ENCODE data around the gene TPRG1. TPM values are rescaled to one million over a fixed set of nuclear protein-coding genes. Genes with fewer than 3 reads are reported as not detected.

The TPRG1 gene
- total and polyA plus RNA-seq, 5 donors: 2.1 to 5.2 (median 5.0) TPM

DNA sequence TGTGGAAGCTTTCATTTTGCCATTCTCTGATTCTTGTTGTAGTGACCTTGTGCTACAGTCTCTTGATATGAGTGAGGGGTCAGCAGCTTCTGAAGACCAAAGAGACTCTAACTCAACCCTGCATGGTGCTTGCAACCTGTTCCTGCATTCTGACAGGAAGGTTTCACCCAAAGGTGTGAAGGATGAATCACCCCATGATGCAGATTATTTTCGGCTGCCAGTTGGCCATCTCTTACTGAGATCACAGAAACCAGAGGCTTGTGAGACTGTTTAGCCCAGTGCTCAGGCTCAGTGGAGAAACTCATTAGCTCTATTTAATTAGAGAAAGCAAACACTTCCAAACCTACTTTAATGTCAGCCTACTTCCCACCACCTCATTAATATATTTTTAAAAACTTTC is 29.2 kb upstream of the TPRG1 start:
- no peak overlapping the region for H3K4me3 ChIP-seq (ENCODE audit: low read length)
- H3K9me3 ChIP-seq (ENCODE audit: control insufficient read depth, low read length): no peaks in the 10 kb centered on the region
- H3K4me1 ChIP-seq (ENCODE audit: control insufficient read depth, insufficient read depth, low read length): no peaks in the 10 kb centered on the region
- no peak overlapping the region for H3K27ac ChIP-seq (ENCODE audit: low read length)
- ATAC-seq: no peak
- H3K27me3 ChIP-seq (ENCODE audit: control insufficient read depth, insufficient read depth): no peaks in the 10 kb centered on the region
- 61% methylated on average over 1 of the region's 1 CpG for WGBS
- DNase-seq: no peak
- intact Hi-C loops (cut with DNase I): loop anchor here in 3 of 4 donors (10.0 kb wide), 4 partner anchors 168 to 1408 kb away; partner anchors contain the start of gene BCL6 (in 1 of the 3)

GRCh38 chr3:189143321-189143720 is 28.4 kb upstream of the TPRG1 start:
- intact Hi-C loops (cut with DNase I): loop anchor here in 3 of 4 donors (10.0 kb wide), 4 partner anchors 169 to 1409 kb away; partner anchors contain the start of gene BCL6 (in 1 of the 3)
- no peak overlapping the region for H3K27ac ChIP-seq (ENCODE audit: low read length)

DNA sequence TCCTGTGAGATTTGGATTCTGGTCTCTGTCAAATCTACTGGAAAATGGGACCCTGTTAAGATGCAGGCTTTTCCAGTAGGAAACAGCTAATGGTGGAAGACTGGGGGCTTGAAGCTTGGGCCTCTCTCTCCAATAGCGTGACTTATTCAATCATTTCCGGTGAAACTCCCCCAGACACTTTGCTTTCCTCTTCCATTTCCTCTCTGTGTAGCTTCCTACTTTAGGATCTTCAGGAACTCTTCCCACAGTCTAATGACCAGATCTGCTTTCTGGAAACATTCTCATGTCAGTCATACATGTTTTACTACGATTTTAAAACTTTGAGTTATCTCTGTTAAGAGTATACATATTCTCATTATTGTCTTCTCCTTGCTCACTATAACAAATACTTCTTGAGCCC is 28.0 kb upstream of the TPRG1 start:
- no peak for ATAC-seq
- no peak for DNase-seq
- intact Hi-C loops (cut with DNase I): loop anchor here in 3 of 4 donors (10.0 kb wide), 4 partner anchors 169 to 1409 kb away; partner anchors contain the start of gene BCL6 (in 1 of the 3)
- 71% methylated on average over 3 of the region's 3 CpGs for WGBS
- Histone ChIP-seq H3K27ac (ENCODE audit: low read length) (no peak overlapping the region), H3K9me3 (ENCODE audit: control insufficient read depth, low read length) (no peaks in the 10 kb centered on the region), H3K4me3 (ENCODE audit: low read length) (no peak overlapping the region), H3K4me1 (ENCODE audit: control insufficient read depth, insufficient read depth, low read length) (no peaks in the 10 kb centered on the region), H3K27me3 (ENCODE audit: control insufficient read depth, insufficient read depth) (no peaks in the 10 kb centered on the region)

More at GRCh38 chr3:189143321-189143720, 28.4 kb upstream of the TPRG1 start:
- Histone ChIP-seq H3K9me3 (ENCODE audit: control insufficient read depth, low read length) (no peaks in the 10 kb centered on the region), H3K4me3 (ENCODE audit: low read length) (no peak overlapping the region), H3K27me3 (ENCODE audit: control insufficient read depth, insufficient read depth) (no peaks in the 10 kb centered on the region), H3K4me1 (ENCODE audit: control insufficient read depth, insufficient read depth, low read length) (no peaks in the 10 kb centered on the region)
- ATAC-seq (no peak), DNase-seq (no peak)
- 58% methylated on average over 1 of the region's 1 CpG for WGBS

GRCh38 chr3:189144645-189145044 is 27.1 kb upstream of the TPRG1 start:
- 56% methylated on average over 5 of the region's 5 CpGs for WGBS
- Histone ChIP-seq H3K4me1 (ENCODE audit: control insufficient read depth, insufficient read depth, low read length) (no peaks in the 10 kb centered on the region), H3K27me3 (ENCODE audit: control insufficient read depth, insufficient read depth) (no peaks in the 10 kb centered on the region), H3K27ac (ENCODE audit: low read length) (no peak overlapping the region), H3K4me3 (ENCODE audit: low read length) (no peak overlapping the region), H3K9me3 (ENCODE audit: control insufficient read depth, low read length) (no peaks in the 10 kb centered on the region)
- intact Hi-C loops (cut with DNase I): loop anchor here (5.0 to 10.0 kb wide), 5 partner anchors 170 to 1410 kb away; partner anchors contain the start of gene BCL6 (in 1 of the 4)
- no peak for DNase-seq
- peak; percentile 60 to 71 for ATAC-seq

- H3K27me3 ChIP-seq (ENCODE audit: control insufficient read depth, insufficient read depth): no peaks in the 10 kb centered on the region
- DNase-seq: no peak
- H3K27ac ChIP-seq (ENCODE audit: low read length): no peak overlapping the region
- 59% methylated on average over 2 of the region's 2 CpGs for WGBS
- H3K9me3 ChIP-seq (ENCODE audit: control insufficient read depth, low read length): no peaks in the 10 kb centered on the region
- intact Hi-C loops (cut with DNase I): loop anchor here (5.0 to 10.0 kb wide), 5 partner anchors 172 to 1412 kb away; partner anchors contain the start of gene BCL6 (in 1 of the 4)
- no peak for ATAC-seq
- H3K4me3 ChIP-seq (ENCODE audit: low read length): no peak overlapping the region
- no peaks in the 10 kb centered on the region for H3K4me1 ChIP-seq (ENCODE audit: control insufficient read depth, insufficient read depth, low read length)
Measured at GRCh38 chr3:189146848-189147247, 24.9 kb upstream of the TPRG1 start.

DNA sequence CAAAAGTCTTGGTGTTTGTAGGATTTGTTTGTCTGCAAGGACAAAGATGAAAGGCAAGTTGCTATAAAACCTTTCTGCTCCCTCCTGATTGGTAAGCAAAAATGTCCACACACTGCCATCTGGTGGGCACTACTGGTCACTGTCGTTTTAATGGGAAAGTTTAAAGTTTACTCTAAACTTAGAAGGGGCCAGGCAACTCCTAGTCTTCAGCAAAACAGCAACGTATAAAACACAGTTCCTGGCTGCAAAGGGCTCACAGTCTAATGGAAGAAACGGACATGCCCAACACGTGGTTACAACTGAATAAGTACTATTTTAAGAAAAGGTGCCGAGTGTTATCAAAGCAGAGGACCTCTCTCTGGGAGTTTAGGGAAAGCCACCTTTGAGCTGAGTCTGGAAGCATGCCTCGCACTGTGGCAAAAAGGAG is 23.7 kb upstream of the TPRG1 start:
- Histone ChIP-seq H3K27ac (ENCODE audit: low read length) (no peak overlapping the region), H3K4me3 (ENCODE audit: low read length) (no peak overlapping the region), H3K4me1 (ENCODE audit: control insufficient read depth, insufficient read depth, low read length) (no peaks in the 10 kb centered on the region), H3K9me3 (ENCODE audit: control insufficient read depth, low read length) (no peaks in the 10 kb centered on the region), H3K27me3 (ENCODE audit: control insufficient read depth, insufficient read depth) (no peaks in the 10 kb centered on the region)
- intact Hi-C loops (cut with DNase I): loop anchor here (5.0 to 10.0 kb wide), 5 partner anchors 173 to 1413 kb away; partner anchors contain the start of gene BCL6 (in 1 of the 4)
- DNase-seq (peak; percentile 46 to 78 (median 69)), ATAC-seq (peak; percentile 50 to 73)
- 25% methylated on average over 6 of the region's 6 CpGs for WGBS

DNA sequence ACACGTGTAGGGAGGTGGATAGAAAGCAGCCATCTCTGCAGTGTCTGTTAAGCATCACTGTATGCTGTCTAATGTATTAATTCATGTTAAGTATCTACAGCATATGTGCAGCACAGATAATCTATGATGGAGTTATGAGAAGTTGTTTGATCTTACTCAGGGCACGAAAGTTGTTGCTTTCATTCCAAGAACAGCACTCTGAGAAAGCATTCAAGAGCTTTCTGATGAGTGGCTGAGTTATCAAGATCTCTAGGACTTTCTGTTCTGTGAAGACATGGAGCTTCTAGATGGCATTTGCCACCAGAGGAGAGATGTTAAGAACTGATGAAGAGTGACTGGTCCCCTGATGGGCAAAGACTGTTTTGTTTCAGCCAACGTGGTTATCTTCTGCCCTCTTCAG is 22.6 kb upstream of the TPRG1 start:
- no peaks in the 10 kb centered on the region for H3K9me3 ChIP-seq (ENCODE audit: control insufficient read depth, low read length)
- H3K27me3 ChIP-seq (ENCODE audit: control insufficient read depth, insufficient read depth): no peaks in the 10 kb centered on the region
- no peak overlapping the region for H3K4me3 ChIP-seq (ENCODE audit: low read length)
- no peak for ATAC-seq
- 59% methylated on average over 3 of the region's 3 CpGs for WGBS
- no peaks in the 10 kb centered on the region for H3K4me1 ChIP-seq (ENCODE audit: control insufficient read depth, insufficient read depth, low read length)
- H3K27ac ChIP-seq (ENCODE audit: low read length): no peak overlapping the region
- intact Hi-C loops (cut with DNase I): loop anchor here (5.0 to 10.0 kb wide), 5 partner anchors 174 to 1414 kb away; partner anchors contain the start of gene BCL6 (in 1 of the 4)
- DNase-seq: no peak

DNA sequence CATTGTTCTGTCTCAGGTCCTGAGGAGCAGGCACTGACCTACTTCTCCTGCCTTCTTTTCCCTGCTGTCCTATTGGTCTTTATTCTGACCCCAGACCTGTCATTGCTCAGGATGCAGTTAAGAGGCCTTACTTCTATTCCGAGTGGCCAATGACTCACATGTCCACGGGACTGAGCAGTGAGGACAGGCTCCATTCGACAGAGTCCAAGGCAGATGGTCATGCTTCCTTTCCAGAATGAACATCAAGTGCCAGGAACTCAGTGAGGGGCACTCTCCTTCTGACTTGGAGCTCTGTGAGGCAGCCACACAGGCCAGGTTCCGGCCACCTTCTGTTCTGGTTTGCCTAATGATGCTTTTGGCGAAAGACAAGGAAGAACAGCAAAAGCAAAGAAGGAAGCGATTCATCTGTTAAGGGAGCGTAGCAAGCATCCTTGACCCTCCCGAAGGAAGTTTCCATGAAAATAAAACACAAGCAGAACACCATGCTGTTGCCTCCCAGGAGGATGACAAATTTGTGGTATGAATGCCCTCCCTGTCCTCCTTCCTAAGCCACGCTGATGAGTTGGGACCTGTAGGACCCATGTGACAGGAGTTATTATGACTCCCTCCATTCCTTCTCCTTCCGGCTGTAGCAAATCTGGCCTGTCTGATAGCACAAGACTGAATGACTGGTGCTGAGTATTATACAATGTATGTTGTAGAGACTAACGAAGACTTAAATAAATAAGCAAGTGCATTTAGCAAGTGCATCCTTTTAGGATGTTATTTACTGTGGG is 14.4 kb upstream of the TPRG1 start:
- no peaks in the 10 kb centered on the region for H3K9me3 ChIP-seq (ENCODE audit: control insufficient read depth, low read length)
- DNase-seq: no peak
- intact Hi-C loops (cut with DNase I): no loop called here
- no peak for ATAC-seq
- H3K27me3 ChIP-seq (ENCODE audit: control insufficient read depth, insufficient read depth): no peaks in the 10 kb centered on the region
- WGBS: 84% methylated on average over 11 of the region's 11 CpGs
- no peak overlapping the region for H3K4me3 ChIP-seq (ENCODE audit: low read length)
- H3K4me1 ChIP-seq (ENCODE audit: control insufficient read depth, insufficient read depth, low read length): no peaks in the 10 kb centered on the region
- no peak overlapping the region for H3K27ac ChIP-seq (ENCODE audit: low read length)

GRCh38 chr3:189158034-189158433 is 13.7 kb upstream of the TPRG1 start:
- H3K9me3 ChIP-seq (ENCODE audit: control insufficient read depth, low read length): no peaks in the 10 kb centered on the region
- DNase-seq: no peak
- no peak overlapping the region for H3K27ac ChIP-seq (ENCODE audit: low read length)
- no peak overlapping the region for H3K4me3 ChIP-seq (ENCODE audit: low read length)
- 87% methylated on average over 7 of the region's 7 CpGs for WGBS
- H3K4me1 ChIP-seq (ENCODE audit: control insufficient read depth, insufficient read depth, low read length): no peaks in the 10 kb centered on the region
- intact Hi-C loops (cut with DNase I): no loop called here
- H3K27me3 ChIP-seq (ENCODE audit: control insufficient read depth, insufficient read depth): no peaks in the 10 kb centered on the region
- ATAC-seq: no peak

DNA sequence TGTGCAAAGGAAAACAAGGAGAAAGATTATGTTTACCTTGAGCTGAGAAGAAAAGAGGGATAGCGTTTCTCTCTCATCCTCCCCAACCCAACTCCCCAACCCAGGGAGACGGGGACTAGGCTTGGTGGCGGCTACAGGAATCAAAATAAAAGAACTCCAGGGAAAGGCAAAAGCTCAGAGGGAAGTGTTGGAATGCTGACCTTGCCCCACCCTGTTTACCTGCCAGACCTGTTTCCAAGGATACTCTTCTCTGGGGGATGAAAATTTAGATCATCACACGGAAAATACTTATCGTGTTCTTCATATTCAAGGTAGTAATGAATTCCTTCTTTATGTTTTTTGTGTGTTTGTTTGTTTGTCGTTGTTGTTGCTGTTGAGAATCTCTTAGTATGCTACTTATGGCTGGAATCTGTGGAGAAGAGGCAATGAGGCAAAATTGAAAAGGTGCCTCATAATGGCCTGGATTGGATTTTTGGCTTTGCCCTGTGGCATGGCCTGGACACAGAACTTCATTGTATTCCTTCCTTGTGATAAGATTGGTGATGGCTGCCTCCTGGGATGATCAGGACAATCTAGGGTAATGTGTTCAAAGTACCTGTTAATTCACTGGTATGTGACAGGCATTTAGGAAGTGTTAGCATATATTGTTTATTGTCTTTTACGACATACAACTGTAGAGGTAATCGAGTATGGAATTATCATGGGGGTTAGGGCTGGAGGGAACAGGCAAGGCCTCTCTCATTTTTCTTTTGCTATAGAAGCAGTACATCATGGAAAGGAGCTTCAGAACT is 11.1 kb upstream of the TPRG1 start:
- no peaks in the 10 kb centered on the region for H3K27me3 ChIP-seq (ENCODE audit: control insufficient read depth, insufficient read depth)
- no peaks in the 10 kb centered on the region for H3K9me3 ChIP-seq (ENCODE audit: control insufficient read depth, low read length)
- no peak overlapping the region for H3K27ac ChIP-seq (ENCODE audit: low read length)
- no peaks in the 10 kb centered on the region for H3K4me1 ChIP-seq (ENCODE audit: control insufficient read depth, insufficient read depth, low read length)
- intact Hi-C loops (cut with DNase I): no loop called here
- no peak overlapping the region for H3K4me3 ChIP-seq (ENCODE audit: low read length)
- ATAC-seq (no peak), DNase-seq (no peak)
- 87% methylated on average over 8 of the region's 8 CpGs for WGBS
